ENCODE data around the gene BEND6.

Gene BEND6

DNA sequence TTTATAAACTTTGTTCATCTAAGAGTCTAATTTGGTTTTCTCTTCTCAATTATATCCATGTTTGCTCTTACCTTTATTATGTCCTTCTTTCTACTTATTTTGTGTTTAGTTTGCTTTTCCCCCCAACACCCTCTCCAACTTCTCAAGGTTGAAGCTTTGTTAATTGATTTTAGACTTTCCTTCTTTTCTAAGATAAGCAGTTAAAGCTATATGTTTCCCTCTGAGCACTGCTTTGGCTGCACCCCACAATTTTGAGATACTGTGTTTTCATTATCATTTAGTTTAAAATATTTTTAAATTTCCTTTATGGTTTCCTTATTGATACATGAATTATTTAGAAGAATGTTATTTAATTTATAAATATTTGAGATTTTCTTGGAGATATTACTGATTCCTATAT lies 13.9 kb upstream of the BEND6 start:
- no peak for DNase-seq (ENCODE audit: low read depth in 2 of 2)

DNA sequence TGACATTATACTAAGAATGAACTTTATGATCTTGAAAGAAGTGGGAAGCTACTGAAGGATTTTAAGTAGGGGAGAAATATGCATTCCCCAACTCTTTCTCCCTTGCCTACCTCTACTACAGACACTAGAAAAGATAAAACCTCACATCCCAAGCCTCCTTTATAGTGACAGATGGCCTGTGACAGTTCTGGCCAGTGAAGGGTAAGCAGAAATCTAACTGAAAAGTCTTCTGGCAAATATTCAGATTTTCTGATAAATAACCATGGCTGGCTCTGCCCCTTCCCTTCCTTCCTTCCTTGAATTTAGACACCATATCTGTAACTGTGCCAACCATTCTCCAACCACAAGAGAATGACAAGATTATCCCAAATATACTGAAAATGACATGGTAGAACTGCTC lies 10.2 kb upstream of the BEND6 start:
- DNase-seq (ENCODE audit: low read depth in 2 of 2), result no peak

GRCh38 chr6:56946368-56946767 lies 8.5 kb upstream of the BEND6 start:
- DNase-seq (ENCODE audit: low read depth in 2 of 2), result no peak

DNA sequence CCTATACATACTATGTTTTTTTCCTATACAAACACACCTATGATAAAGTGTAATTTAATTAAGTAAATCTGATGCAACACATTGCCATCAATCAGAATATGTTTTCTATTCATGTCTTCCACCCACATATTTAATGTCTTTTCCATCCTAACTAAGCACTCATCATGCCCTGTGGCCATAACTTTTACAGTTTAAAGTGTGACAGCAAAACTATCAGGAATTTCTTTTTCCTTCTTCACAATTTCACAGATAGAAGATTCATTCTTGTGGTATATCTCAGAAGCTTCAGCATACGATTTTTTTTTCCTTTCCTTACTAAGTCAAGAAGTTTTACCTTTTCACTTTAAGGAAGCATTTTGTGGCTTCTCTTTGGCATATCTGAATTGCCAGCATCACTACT lies 7.0 kb upstream of the BEND6 start:
- no peak for DNase-seq (ENCODE audit: low read depth in 2 of 2)

DNA sequence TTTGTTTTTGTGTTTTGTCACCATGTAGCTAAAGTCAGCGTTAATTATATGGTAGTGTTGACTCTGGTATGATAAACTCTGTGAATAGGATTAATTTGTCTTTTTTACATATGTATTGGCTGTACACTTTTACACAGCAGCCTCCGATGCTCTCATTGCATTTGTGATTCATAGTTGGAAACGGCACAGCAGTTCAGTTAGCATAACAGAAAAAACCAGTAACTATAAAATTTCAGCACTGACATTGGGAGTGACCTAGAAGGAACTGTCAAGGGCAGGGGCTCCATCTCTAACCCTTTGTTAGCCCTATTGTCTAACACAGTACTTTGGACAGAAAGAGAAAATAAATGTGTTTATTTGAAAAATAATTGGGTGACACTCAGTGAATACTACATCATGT lies 5.6 kb upstream of the BEND6 start:
- no peak for DNase-seq (ENCODE audit: low read depth in 2 of 2)

GRCh38 chr6:56949925-56950495 lies 4.9 kb upstream of the BEND6 start:
- DNase-seq (ENCODE audit: low read depth in 2 of 2), result no peak

- no peak for DNase-seq (ENCODE audit: low read depth in 2 of 2)
These were observed 3.7 kb upstream of the BEND6 start for GRCh38 chr6:56951049-56951831.

DNA sequence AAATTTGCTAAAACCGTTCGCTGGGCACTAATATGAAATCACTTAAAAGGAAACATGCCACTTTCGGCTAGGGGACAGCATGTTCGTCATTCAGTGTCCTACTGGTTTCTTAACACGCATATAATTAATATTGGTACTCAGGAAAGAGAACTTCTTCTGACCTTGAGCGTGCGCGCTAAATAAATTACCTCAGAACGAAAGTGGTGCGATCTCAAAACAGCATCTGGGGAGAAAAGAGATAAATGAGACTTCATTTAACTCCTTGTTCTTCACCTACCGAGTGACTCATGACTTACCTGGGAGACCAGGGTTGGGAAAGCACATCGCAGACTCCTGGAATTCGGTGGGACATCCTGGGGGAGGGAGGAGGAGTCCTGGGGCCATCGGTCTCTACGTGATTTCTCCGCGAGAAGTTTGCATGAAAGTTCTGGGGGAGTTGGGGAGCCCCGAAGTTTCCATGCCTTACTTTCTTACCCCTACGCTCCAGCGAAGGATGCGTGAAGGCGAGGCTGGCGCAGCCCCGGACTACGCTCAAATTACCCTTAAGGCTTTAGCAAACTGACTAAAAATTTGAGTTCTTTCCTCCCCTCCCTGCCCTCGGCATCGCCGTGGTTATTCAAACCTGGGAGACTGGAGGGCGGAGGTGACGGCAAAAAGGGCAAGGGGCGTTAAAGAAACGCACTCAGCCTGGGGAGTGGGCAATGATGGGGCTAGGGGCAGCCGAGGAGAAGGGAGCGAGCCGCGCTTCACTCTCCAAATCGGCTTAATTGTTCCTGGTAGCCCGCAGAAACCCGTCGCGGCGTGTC lies 1.1 kb upstream of the BEND6 start:
- DNase-seq (ENCODE audit: low read depth in 2 of 2), result no peak

DNA sequence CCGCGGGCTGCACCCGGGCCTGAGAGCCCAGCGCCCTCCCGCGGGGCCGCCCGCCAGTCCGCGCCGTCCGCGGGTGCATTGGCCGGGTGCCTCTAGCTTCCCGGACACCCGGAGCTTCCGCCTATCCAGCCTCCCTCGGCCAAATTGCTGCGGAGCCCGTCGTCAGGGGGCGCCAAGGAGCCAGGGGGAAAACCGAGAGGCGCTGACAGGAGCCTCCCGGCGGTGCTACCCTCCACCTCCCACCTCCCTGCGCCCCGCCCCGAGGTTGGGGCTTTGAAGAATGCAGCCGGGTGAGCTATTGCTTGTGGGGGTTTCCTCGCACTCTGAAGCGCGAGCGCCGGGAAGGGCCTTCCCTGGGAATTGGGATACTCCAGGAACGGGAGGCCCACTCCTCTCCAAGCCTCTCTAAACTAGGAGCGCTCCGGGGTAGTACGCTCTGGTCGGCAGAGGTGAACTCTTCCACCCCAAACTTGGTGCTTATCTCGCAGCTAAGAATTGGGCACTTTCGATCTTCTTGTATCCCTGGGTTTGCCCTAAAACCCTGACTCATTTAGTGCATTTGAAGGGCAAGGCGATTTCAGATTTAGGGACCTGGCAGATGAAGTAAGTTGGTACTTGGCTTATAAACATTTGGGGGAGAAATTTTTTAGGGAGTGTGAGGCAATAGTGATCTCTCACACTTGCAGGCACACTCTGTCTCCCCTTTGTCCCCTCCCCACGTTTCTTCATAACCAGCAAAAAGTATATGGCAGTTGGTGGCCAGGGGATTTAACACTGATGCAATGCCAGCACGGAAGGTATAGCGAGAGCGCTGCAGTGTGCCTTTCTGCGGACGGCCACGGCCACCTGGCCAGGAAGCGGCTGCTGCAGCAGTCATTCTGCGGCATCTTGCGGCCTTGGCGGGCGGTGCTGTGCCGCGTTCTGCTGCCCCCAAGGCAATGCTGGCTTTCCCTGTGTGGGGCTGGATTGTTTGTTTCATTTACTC lies 556 bp downstream of the BEND6 start:
- peak; percentile 51 to 69 for DNase-seq (ENCODE audit: low read depth in 2 of 2)

GRCh38 chr6:56956491-56956890 lies 1.6 kb downstream of the BEND6 start:
- no peak for DNase-seq (ENCODE audit: low read depth in 2 of 2)

GRCh38 chr6:56957856-56958255 lies 2.9 kb downstream of the BEND6 start:
- DNase-seq (ENCODE audit: low read depth in 2 of 2), result no peak

- no peak for DNase-seq (ENCODE audit: low read depth in 2 of 2)
These were observed 3.6 kb downstream of the BEND6 start for GRCh38 chr6:56958481-56958880.

- DNase-seq (ENCODE audit: low read depth in 2 of 2), result no peak
These were observed 4.2 kb downstream of the BEND6 start for GRCh38 chr6:56959094-56959493.

DNA sequence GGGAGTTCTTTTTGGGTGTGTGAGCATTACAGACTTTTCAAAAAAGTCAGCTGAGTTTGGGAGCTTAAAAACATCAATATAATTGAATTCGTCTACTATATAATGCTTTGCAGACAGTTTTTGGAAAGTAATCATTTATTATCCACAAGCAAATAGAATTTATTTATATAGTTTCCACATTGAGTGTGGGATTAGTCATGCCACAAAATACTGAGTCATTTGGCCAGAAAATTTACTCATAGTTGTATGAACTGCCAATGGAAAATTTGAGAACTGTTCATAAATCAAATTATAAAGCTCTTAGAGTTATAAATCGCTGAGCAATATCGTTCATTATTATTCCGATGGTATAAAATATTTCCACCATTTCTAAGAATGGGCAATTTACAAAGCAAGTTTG lies 5.0 kb downstream of the BEND6 start:
- DNase-seq (ENCODE audit: low read depth in 2 of 2), result no peak

DNA sequence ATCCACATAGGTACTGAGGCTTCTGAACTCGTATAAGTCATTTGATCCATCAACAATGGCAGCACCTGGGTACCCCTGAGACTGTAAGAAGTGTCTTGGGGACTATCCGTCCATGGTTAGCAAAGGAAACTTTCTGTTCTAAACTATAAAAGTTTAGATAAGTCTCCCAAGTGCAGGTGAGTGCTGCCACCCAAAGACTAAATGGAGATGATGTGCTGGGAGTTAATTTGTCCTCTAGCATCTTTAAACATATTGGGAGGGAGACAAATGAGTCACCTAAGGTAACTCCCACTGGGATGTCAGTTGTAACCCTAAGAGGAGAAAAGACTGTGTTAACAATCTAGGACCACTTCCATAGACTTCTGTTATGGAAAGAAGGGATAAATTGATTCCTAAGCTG lies 6.2 kb downstream of the BEND6 start:
- DNase-seq (ENCODE audit: low read depth in 2 of 2), result no peak

GRCh38 chr6:56962441-56962840 lies 7.5 kb downstream of the BEND6 start:
- no peak for DNase-seq (ENCODE audit: low read depth in 2 of 2)

DNA sequence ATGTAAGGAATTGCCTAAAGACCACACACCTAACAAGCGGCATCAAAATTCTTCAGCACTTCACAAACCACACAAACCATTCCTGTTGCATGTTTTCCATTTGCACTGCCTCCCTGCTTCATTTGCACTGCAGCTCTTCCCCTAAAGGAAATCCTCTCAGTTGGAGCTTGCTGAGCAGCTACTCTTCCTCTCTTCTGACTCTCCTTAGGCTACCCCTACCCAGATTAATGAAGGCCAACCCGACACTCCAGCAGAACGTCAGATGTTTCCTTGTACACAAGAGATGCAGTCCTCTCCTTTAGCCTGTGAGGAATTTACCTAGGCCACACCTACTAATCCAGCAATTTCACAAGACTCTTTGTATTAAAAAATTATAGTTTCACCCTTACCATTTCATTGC lies 8.1 kb downstream of the BEND6 start:
- DNase-seq (ENCODE audit: low read depth in 2 of 2), result no peak

GRCh38 chr6:56963793-56964192 lies 8.9 kb downstream of the BEND6 start:
- no peak for DNase-seq (ENCODE audit: low read depth in 2 of 2)

DNA sequence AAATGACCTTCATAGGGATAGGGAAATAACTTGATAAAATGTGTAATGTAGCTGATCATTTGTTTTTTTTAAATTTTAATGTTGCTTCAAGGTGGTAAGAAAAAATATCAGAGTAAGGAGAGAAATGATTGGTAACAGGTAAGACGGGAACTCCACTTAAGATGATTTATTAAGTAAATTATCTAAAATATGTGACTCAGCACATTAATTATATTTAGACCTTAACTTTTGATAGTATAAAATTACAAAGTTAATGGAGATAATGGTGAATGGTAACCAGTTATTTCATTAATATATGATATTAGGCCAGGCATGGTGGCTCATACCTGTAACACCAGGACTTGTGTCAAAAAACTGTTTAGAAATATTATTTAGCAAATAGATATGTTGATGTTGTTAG lies 10.2 kb downstream of the BEND6 start:
- no peak for DNase-seq (ENCODE audit: low read depth in 2 of 2)

DNA sequence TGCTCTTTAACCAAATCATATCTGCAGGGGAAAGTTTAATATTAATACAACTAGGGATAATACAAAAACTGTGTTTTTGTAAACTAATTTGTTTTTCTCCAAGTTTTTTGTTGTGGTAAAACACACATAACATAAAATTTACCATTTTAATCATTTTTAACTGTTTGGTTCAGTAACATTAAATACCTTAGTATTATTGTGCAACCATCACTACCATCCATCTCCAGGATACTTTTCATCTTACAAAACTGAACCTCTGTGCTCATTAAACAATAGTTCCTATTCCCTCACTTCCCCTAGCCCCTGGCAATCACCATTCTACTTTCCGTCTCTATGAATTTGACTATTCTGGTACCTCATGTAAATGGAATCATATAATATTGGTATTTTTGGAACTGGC lies 15.9 kb downstream of the BEND6 start:
- DNase-seq (ENCODE audit: low read depth in 2 of 2), result no peak

DNA sequence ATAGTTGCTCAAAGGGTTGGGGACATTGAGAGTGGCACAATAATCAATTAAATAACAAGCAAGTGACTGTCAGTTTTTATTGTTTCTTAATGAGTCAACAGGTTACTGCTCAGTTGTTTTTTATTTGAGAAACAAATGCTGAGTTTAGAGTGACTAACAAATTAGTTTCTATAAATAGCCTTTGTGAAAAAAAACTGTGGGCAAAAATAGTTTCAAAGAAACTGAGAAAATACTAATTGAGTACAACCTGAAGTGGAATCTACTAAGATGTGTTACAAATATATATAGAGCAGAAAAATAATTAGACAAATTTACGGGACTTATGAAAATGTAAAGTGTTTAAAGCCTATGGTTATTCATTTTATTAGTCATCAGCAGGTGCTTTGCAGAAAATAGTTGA lies 22.3 kb downstream of the BEND6 start:
- DNase-seq (ENCODE audit: low read depth in 2 of 2), result no peak

DNA sequence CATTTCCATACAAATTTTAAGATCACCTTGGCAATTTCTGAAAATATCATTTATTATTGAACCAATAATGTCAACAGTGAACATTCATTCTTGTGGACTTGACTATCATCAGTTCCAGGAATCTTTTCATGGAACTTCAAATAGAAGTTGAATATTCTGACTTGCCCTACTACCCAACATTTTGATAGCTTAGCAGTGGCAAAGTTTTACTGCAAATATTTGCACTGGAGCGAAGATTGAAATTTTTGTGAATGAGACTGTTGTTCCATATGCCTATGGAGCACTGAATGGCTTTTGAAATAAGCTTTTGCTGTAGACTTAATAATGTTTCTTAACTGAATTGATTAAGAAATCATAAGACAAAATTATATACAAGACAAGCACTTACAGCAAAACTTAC lies 23.6 kb downstream of the BEND6 start:
- no peak for DNase-seq (ENCODE audit: low read depth in 2 of 2)

Measured in stimulated activated CD8-positive, alpha-beta memory T cell treated with anti-CD3 and anti-CD28 coated beads, Interleukin-2, amount 100 ng/mL, for 48 hours (primary cell).